Measurements from ENCODE around the gene MAEL. TPM values are rescaled to one million over a fixed set of nuclear protein-coding genes. Genes with fewer than 3 reads are reported as not detected.
A peak's percentile ranks its signal among the peaks of the same experiment; 100 is the strongest.
"Not testable (repeated sequence)": the region's sequence is repeated elsewhere in the genome, so short reads cannot be mapped to it uniquely, and the experiment has no call there.

MAEL gene
- total RNA-seq, 1 experiment from 2014 or later, result not detected

DNA sequence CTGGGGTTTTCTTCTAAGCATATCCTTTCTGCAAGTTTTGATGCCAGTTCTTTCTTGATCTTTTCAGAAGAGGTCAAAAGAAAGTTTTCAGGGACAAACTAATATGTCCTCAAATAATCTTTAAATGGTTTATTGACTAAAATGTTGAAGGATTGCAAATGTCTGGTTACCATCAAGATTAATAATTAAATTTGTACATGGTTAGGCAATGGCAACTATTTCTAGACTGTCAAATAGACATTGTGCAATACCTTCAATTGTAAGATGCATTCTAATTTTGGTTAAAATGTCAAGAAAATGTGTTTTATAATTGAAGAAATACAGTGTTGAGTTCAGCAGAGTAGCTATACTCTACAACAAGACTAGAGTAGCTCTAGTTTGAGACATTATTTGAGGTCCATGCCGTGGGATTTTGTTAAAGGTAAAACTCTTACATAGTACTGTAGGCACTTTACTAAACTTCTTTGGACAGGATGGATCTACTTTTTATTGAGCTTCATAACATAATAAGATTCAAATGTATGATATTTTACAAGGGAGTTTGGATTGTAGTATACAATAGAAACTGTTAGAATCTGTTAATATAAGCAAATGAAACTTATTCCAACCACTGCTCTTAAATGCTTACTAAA is 22.6 kb downstream of the MAEL start:
- no peaks in the 10 kb centered on the region for H3K27me3 ChIP-seq (ENCODE audit: control insufficient read depth, insufficient read depth, low read length)
- H3K36me3 ChIP-seq (replicated peaks; ENCODE audit: control insufficient read depth, insufficient read depth, low read length), result no peaks in the 10 kb centered on the region
- H3K4me3 ChIP-seq (ENCODE audit: insufficient read depth, low read depth, low read length), result no peak overlapping the region
- no peak for DNase-seq

DNA sequence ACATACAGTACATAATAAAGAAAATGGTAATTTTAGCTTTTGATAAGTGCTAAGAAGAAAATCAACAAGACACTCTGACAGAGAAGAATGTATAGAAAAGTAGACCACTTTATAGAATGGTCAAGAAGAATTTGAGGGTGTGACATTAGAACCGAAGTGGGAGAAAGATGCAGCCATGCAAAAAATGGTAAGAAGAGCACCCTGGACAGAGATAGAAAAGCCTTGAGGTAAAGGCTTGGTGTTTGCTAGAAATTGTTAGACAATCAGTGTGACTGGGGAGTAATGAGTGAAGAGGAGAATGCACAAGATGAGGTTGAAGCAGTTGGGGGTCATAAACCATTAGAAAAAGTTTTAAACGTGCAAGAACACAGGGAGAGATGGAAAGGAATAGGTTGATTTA is 23.5 kb downstream of the MAEL start:
- H3K27me3 ChIP-seq (ENCODE audit: control insufficient read depth, insufficient read depth, low read length), result no peaks in the 10 kb centered on the region
- no peak overlapping the region for H3K4me3 ChIP-seq (ENCODE audit: insufficient read depth, low read depth, low read length)
- no peaks in the 10 kb centered on the region for H3K36me3 ChIP-seq (replicated peaks; ENCODE audit: control insufficient read depth, insufficient read depth, low read length)
- DNase-seq, result no peak

DNA sequence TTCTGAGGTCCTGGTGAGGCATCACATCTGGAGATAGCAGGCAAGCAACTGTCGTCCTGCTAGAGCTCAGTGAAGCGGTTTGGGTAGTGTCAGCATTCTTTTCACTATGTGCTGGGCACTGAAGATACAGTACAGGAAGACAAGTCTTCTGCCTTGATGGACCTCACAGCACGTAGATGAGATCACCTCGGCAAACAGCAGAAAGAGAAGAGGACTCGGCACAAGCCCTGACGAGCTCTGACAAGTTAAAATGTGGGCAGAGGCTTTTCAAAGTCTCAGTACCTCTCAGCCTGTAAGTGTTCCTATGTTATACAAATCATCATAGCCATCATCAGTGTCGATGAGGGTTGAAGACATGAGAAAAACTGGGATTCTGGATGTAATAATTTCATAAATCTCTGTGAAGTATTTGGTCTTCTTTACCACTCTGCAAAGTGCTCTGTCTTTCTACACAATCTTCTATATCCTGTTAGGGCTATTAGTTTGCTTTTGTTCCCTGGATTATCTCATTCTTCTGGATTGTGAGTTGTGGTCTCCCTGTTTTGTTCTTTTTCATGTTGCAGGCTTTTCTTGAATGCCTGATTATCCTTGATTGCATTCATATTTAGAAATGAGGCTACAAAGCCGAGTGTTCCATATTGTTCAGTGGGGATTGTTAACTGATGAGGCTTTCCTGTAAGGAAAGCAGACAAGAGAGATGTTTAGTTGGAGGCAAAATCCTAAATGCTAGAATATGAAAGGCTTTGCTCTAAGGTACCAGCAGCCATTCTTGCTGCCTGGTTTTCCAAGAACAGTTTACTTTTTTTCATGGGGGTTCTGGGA is 24.2 kb downstream of the MAEL start:
- no peaks in the 10 kb centered on the region for H3K36me3 ChIP-seq (replicated peaks; ENCODE audit: control insufficient read depth, insufficient read depth, low read length)
- DNase-seq, result no peak
- H3K27me3 ChIP-seq (ENCODE audit: control insufficient read depth, insufficient read depth, low read length), result no peaks in the 10 kb centered on the region
- no peak overlapping the region for H3K4me3 ChIP-seq (ENCODE audit: insufficient read depth, low read depth, low read length)

DNA sequence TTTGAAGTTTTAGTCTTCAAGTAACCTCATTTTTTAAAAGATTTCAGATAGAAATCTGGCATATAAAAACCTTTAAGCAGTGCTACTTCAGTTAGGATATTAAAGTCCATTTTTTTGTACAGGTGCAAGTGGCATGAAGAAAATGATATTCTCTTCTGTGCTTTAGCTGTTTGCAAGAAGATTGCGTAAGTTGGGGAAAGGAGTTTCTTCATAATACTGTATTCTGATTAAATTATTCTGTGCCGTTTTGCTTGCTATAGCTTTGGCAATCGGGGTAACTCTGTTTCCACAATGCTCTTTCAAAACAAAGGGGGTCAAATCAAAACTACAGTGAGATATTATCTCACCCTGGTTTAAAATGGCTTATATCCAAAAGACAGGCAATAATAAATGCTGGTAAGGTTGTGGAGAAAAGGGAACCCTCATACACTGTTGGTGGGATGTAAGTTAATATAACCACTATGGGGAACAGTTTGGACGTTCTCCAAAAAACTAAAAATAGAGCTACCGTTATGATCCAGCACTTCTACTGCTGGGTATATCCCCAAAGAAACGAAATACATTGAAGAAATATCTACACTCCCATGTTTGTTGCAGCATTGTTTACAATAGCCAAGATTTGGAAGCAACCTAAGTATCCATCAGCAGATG is 27.1 kb downstream of the MAEL start:
- no peak for DNase-seq
- Histone ChIP-seq H3K36me3 (replicated peaks; ENCODE audit: control insufficient read depth, insufficient read depth, low read length) (no peaks in the 10 kb centered on the region), H3K27me3 (ENCODE audit: control insufficient read depth, insufficient read depth, low read length) (no peaks in the 10 kb centered on the region), H3K4me3 (ENCODE audit: insufficient read depth, low read depth, low read length) (no peak overlapping the region)

DNA sequence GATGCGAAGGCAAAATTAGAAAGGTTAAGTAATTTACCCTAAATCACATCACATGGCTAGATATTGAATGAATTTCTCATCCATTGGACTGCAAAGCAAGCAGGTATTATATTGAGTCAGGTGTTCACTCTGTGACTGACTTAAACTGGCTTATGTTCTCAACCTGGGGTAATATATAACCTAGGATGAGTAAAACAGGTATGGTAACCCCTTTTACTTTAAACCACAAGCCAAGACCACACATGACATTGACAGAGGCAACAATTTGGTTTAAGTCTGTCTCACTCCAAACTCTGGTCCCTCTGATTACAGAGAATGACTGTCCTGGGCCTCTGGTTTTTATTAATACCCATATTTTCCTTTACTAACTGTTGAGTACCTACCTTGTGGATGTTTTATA is 33.3 kb downstream of the MAEL start:
- no peaks in the 10 kb centered on the region for H3K36me3 ChIP-seq (replicated peaks; ENCODE audit: control insufficient read depth, insufficient read depth, low read length)
- no peak overlapping the region for H3K4me3 ChIP-seq (ENCODE audit: insufficient read depth, low read depth, low read length)
- no peaks in the 10 kb centered on the region for H3K27me3 ChIP-seq (ENCODE audit: control insufficient read depth, insufficient read depth, low read length)
- no peak for DNase-seq

DNA sequence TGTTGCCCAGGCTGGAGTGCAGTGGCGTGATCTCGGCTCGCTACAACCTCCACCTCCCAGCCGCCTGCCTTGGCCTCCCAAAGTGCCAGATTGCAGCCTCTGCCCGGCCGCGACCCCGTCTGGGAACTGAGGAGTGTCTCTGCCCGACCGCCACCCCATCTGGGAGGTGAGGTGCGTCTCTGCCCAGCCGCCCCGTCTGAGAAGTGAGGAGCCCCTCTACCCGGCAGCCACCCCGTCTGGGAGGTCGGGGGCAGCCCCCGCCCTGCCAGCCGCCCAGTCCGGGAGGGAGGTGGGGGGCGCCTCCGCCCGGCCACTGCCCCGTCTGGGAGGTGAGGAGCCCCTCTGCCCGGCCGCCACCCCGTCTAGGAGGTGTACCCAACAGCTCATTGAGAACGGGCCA is 40.5 kb downstream of the MAEL start:
- H3K4me3 ChIP-seq (ENCODE audit: insufficient read depth, low read depth, low read length); H3K36me3 ChIP-seq (replicated peaks; ENCODE audit: control insufficient read depth, insufficient read depth, low read length); H3K27me3 ChIP-seq (ENCODE audit: control insufficient read depth, insufficient read depth, low read length); DNase-seq: not testable (repeated sequence)

DNA sequence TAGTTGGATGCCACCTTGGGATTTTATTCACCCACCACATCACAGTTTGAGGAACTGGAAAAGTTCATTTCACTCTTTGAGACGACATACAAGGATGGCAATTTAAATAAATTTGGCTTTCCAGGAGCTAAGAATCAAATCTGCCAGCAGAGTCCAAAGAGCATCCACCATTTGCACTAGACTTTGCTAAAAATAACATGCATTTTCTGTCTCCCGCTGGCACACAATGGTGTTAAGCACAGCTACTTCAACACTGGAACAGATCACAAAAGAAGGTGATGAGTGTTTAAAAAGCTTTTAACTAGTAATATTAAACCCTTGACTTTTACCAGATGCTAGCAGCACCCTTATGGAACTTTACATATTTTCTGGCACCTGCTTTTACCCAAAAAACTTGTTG is 44.6 kb downstream of the MAEL start:
- no peak for DNase-seq
- H3K4me3 ChIP-seq (ENCODE audit: insufficient read depth, low read depth, low read length), result no peak overlapping the region
- no peaks in the 10 kb centered on the region for H3K36me3 ChIP-seq (replicated peaks; ENCODE audit: control insufficient read depth, insufficient read depth, low read length)
- no peaks in the 10 kb centered on the region for H3K27me3 ChIP-seq (ENCODE audit: control insufficient read depth, insufficient read depth, low read length)

DNA sequence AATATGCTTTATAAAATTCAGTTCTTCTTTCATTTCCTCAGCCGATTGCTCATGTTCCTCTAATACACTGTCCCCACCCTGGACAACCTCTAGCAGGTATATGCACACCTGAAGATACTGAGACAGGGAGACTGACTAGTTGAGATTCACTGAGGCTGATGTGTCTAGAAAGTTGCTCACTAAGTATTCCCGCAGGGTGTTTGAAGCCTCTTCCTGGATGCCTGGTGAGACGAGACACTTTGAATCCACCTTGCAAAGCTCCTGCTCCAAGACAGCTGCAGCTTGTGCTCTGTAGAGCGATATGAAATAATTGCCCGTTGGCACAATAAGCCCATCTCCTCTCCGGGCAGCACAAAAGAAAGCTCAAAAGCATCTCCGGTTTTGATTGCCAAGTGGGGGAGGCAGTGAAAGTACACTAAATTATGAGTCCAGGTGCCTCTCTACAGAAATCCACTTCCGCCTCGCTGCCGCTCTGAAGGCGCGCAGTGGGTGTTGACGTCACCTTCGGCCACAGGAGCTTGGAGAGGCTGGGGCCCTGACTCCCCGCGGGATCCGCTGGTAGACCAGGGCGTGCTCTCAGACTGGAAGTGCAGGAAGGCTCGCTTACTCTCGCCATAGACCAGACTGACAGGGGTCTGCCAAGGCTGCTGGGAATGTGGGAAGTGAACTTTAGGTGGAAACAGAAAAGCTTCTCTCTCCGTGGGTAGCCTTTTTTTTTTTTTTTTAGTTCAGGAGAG is 54.8 kb downstream of the MAEL start:
- Histone ChIP-seq H3K36me3 (replicated peaks; ENCODE audit: control insufficient read depth, insufficient read depth, low read length) (no peaks in the 10 kb centered on the region), H3K4me3 (ENCODE audit: insufficient read depth, low read depth, low read length) (no peak overlapping the region; the same call in 1 of the 2 replicates), H3K27me3 (ENCODE audit: control insufficient read depth, insufficient read depth, low read length) (no peaks in the 10 kb centered on the region)
- peak; percentile 61 for DNase-seq

DNA sequence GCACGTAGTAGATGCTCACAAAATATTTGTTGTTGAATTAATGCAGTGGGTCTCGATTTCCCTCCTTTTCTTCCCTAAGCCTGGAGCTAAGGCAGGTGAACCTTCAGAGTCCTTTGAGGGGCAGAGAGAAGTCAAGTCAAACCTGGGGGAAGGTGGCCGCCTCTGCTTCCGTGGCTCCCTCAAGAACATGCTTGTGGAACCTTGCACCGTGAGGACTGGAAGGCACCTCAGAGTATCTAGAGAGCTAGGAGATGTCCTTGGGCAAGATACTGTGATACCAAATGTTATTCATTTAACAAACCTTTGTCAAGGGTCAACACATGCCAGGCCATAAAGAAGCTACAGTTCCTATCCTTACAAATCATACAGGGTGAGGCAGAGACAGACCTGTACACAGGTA is 62.8 kb downstream of the MAEL start:
- no peak for DNase-seq
- no peaks in the 10 kb centered on the region for H3K36me3 ChIP-seq (replicated peaks; ENCODE audit: control insufficient read depth, insufficient read depth, low read length)
- H3K4me3 ChIP-seq (ENCODE audit: insufficient read depth, low read depth, low read length), result no peak overlapping the region
- no peaks in the 10 kb centered on the region for H3K27me3 ChIP-seq (ENCODE audit: control insufficient read depth, insufficient read depth, low read length)

DNA sequence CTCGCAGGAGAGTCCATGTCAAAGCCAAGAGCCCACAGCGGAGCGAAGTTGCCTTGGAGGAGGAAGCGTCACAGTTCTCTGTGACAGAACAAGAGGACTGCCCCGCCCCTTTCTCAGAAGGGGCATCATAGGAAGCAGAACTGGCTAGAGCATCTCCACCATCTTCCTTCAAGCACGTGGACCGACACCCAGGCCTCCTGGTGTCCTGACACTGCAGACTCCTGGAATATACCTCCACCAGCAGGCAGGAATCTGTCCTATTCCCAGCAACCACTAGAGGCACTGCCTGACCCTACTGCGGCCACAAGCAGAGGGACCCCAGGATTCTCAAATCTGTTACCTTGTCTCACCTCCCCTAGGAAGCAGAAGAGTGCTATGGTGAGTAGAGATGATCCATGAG is 63.3 kb downstream of the MAEL start:
- Histone ChIP-seq H3K36me3 (replicated peaks; ENCODE audit: control insufficient read depth, insufficient read depth, low read length) (no peaks in the 10 kb centered on the region), H3K27me3 (ENCODE audit: control insufficient read depth, insufficient read depth, low read length) (no peaks in the 10 kb centered on the region), H3K4me3 (ENCODE audit: insufficient read depth, low read depth, low read length) (no peak overlapping the region)
- peak; percentile 78 for DNase-seq

DNA sequence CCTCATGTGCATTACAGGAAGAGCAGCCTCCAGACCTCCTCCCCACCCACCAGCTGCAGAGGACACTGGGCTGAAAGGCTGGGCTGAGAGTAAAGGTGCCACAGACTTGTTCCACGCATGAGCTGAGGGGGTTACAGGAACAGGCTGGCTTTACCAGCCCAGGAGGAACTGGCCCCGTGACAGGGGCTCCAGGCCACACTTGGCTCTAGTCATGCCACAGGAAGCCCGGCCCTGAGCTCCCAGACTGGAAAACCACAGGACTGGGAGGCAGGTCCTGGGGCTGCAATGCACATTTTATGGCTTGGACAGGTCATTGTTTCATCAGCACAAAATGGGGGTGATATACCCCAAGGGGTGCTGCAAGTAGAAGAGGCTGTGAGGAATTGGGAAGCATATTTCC is 65.5 kb downstream of the MAEL start:
- DNase-seq, result no peak
- Histone ChIP-seq H3K27me3 (ENCODE audit: control insufficient read depth, insufficient read depth, low read length) (no peaks in the 10 kb centered on the region), H3K4me3 (ENCODE audit: insufficient read depth, low read depth, low read length) (no peak overlapping the region), H3K36me3 (replicated peaks; ENCODE audit: control insufficient read depth, insufficient read depth, low read length) (no peaks in the 10 kb centered on the region)

DNA sequence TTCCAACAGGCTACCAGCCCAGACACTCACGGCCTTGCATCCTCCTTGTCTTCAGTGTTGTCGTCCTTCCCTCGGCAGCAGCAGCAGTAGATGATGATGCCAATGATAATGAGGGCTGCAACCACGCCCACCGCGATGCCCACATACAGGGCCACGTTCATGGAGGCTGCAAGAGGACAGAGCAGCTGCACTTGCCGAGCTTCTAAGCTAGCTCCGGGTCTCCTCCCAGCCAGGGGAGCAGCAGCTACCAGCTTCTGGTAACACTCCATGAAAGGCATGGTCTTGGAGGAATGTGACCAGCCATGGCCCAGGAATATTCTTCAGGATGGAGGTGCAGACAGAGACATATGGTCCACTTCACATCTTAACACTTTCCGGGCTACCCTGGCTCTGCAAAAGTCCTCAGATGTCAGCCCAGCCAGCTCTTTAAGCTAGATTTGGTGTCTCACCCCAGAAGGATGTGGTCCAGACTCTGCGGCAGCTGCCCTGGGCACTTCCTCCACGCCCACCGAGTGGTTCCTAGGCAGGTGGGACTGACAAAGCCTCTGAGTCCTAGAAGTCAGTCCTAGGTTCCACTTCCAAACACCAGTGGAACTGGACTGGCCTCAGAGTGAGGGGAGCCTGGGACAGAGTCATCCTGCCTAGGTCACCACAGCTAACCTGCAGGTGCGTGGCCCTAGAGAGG is 66.0 kb downstream of the MAEL start:
- Histone ChIP-seq H3K4me3 (ENCODE audit: insufficient read depth, low read depth, low read length) (no peak overlapping the region), H3K27me3 (ENCODE audit: control insufficient read depth, insufficient read depth, low read length) (no peaks in the 10 kb centered on the region; the same call in 1 of the 2 replicates), H3K36me3 (replicated peaks; ENCODE audit: control insufficient read depth, insufficient read depth, low read length) (no peaks in the 10 kb centered on the region)
- no peak for DNase-seq

DNA sequence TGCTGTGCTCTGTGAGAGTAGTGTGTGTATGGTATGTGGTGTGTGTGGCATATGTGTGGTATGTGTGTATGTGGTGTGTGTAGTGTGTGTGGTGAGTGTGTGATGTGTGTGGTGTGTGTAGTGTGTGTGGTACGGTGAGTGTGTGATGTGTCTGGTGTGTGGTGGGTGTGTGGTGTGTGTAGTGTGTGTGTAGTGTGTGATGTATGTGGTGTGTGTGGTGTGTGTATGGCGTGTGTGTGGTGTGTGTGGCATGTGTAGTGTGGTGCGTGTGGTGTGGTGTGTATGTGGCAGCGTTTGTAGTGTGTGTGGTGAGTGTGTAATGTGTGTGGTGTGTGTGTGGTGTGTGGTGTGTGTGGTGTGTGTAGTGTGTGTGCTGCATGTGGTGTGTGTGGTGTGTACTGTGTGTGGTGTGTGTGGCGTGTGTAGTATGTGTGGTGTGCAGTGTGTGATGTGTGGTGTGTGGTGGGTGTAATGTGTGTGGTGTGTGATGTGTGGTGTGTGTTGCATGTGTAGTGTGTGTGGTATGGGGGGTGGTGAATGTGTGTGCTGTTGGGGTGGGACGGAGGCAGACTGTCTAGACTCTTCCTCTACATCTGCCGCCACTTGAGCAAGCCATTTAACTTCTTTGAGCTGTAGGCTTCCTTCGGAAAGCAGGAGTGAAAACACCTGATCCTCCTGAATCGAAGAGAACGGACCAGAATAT is 67.6 kb downstream of the MAEL start:
- DNase-seq, result no peak
- H3K27me3 ChIP-seq (ENCODE audit: control insufficient read depth, insufficient read depth, low read length), result no peaks in the 10 kb centered on the region; the same call in 1 of the 2 replicates
- no peaks in the 10 kb centered on the region for H3K36me3 ChIP-seq (replicated peaks; ENCODE audit: control insufficient read depth, insufficient read depth, low read length)
- H3K4me3 ChIP-seq (ENCODE audit: insufficient read depth, low read depth, low read length), result no peak overlapping the region

Data from H7 (cell line).